Lower lobe of right lung (tissue), 2 donors: ENCODE measurements around the gene ATP8B1. TPM values are rescaled to one million over a fixed set of nuclear protein-coding genes. Genes with fewer than 3 reads are reported as not detected.
A peak's percentile ranks its signal among the peaks of the same experiment; 100 is the strongest.

ENCODE experiments used
- ATAC-seq, 2 donors: fragments of 200-7000 bp; cut with Tn5 transposase; one replicate each; pipeline ENCODE4 v1.9.1; 2020 to 2022; ENCODE audit warnings: mild to moderate bottlenecking in 2 of 2, moderate library complexity in 2 of 2
- DNase-seq: peaks from one replicate; pipeline ENCODE4 v3.0.0-alpha.2; 2020
- H3K27ac ChIP-seq: fragments of 200-600 bp; one replicate; pipeline ENCODE4 v1.8.0; 2022
- H3K27me3 ChIP-seq: fragments of 200-600 bp; one replicate; pipeline ENCODE4 v1.8.0; 2022; ENCODE audit warnings: low read depth
- H3K36me3 ChIP-seq: fragments of 200-600 bp; one replicate; pipeline ENCODE4 v1.8.0; 2022; ENCODE audit warnings: mild to moderate bottlenecking
- H3K4me1 ChIP-seq: fragments of 200-600 bp; one replicate; pipeline ENCODE4 v1.8.0; 2022
- H3K4me3 ChIP-seq: fragments of 200-600 bp; one replicate; pipeline ENCODE4 v1.8.0; 2022; ENCODE audit warnings: mild to moderate bottlenecking
- H3K9me3 ChIP-seq: fragments of 200-600 bp; one replicate; pipeline ENCODE4 v1.8.0; 2022
- intact Hi-C: fragments of 100-400 bp; cut with DNase I; formaldehyde crosslinking; loops from one replicate; pipeline ENCODE4 v1.11.0; 2022
- total RNA-seq: library from RNA; stranded (reverse); fragmentation: NEBNext Ultra II Directional; extraction: Animal tissue kit (Norgen Biotek cat#: 25700); gene quantifications from one replicate; pipeline ENCODE4 v1.2.1, GENCODE V29; 2021
- TF ChIP-seq, protein P1 (sequence below): fragments of 200-600 bp; IDR thresholded peaks from one replicate; pipeline ENCODE4 v1.8.0; 2022; ENCODE audit warnings: antibody characterized with exemption, mild to moderate bottlenecking
- donor health status: DM: no; HTN: yes; CAD: no; lungs with severe emphysema.

The ATP8B1 gene
- total RNA-seq, 1 donor from 2014 or later = 27.2 TPM

- Histone ChIP-seq H3K4me3 (no peak overlapping the region), H3K9me3 (no peaks in the 10 kb centered on the region), H3K4me1 (peaks cover 40% of the 10 kb centered on the region), H3K27me3 (no peaks in the 10 kb centered on the region), H3K36me3 (no peaks in the 10 kb centered on the region), H3K27ac (no peak overlapping the region)
- DNase-seq (no peak), ATAC-seq (no peak)
- intact Hi-C loops = no loop called here
- TF ChIP-seq, protein P1, sequence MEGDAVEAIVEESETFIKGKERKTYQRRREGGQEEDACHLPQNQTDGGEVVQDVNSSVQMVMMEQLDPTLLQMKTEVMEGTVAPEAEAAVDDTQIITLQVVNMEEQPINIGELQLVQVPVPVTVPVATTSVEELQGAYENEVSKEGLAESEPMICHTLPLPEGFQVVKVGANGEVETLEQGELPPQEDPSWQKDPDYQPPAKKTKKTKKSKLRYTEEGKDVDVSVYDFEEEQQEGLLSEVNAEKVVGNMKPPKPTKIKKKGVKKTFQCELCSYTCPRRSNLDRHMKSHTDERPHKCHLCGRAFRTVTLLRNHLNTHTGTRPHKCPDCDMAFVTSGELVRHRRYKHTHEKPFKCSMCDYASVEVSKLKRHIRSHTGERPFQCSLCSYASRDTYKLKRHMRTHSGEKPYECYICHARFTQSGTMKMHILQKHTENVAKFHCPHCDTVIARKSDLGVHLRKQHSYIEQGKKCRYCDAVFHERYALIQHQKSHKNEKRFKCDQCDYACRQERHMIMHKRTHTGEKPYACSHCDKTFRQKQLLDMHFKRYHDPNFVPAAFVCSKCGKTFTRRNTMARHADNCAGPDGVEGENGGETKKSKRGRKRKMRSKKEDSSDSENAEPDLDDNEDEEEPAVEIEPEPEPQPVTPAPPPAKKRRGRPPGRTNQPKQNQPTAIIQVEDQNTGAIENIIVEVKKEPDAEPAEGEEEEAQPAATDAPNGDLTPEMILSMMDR = no peak
Measured at GRCh38 chr18:57791192-57791591, 11.9 kb downstream of the ATP8B1 start.

- Histone ChIP-seq H3K27ac (no peak overlapping the region), H3K4me3 (no peak overlapping the region), H3K9me3 (no peaks in the 10 kb centered on the region), H3K4me1 (peaks cover 40% of the 10 kb centered on the region), H3K36me3 (no peaks in the 10 kb centered on the region), H3K27me3 (no peaks in the 10 kb centered on the region)
- intact Hi-C loops = no loop called here
- DNase-seq (no peak), ATAC-seq (no peak)
- TF ChIP-seq, protein P1 = no peak
Measured at GRCh38 chr18:57790316-57790715, 12.8 kb downstream of the ATP8B1 start.

GRCh38 chr18:57789759-57790158 lies 13.4 kb downstream of the ATP8B1 start:
- DNase-seq (no peak), ATAC-seq (no peak)
- intact Hi-C loops = no loop called here
- peak overlapping the region; percentile 8 for H3K27ac ChIP-seq
- H3K4me1 ChIP-seq = peaks cover 44% of the 10 kb centered on the region
- no peaks in the 10 kb centered on the region for H3K27me3 ChIP-seq
- TF ChIP-seq, protein P1 = no peak
- no peaks in the 10 kb centered on the region for H3K9me3 ChIP-seq
- no peaks in the 10 kb centered on the region for H3K36me3 ChIP-seq
- H3K4me3 ChIP-seq = no peak overlapping the region

- DNase-seq (no peak), ATAC-seq (no peak)
- peaks cover 51% of the 10 kb centered on the region for H3K4me1 ChIP-seq
- peak overlapping the region; percentile 56 for H3K27ac ChIP-seq
- intact Hi-C loops = no loop called here
- no peaks in the 10 kb centered on the region for H3K9me3 ChIP-seq
- H3K27me3 ChIP-seq = no peaks in the 10 kb centered on the region
- H3K36me3 ChIP-seq = no peaks in the 10 kb centered on the region
- H3K4me3 ChIP-seq = no peak overlapping the region
- TF ChIP-seq, protein P1 = no peak
Measured at GRCh38 chr18:57789090-57789489, 14.0 kb downstream of the ATP8B1 start.

GRCh38 chr18:57787068-57787685 lies 15.9 kb downstream of the ATP8B1 start:
- DNase-seq (no peak), ATAC-seq (no peak)
- intact Hi-C loops = no loop called here
- Histone ChIP-seq H3K36me3 (no peaks in the 10 kb centered on the region), H3K27ac (no peak overlapping the region), H3K9me3 (no peaks in the 10 kb centered on the region), H3K4me3 (no peak overlapping the region), H3K4me1 (peaks cover 34% of the 10 kb centered on the region), H3K27me3 (no peaks in the 10 kb centered on the region)
- TF ChIP-seq, protein P1 = no peak
